HG02571 (cell line): ENCODE results near the gene USE1.
"Not testable (repeated sequence)": the region's sequence is repeated elsewhere in the genome, so short reads cannot be mapped to it uniquely, and the experiment has no call there.

ENCODE experiments used
- ATAC-seq: cut with Tn5 transposase; IDR thresholded peaks from one replicate; pipeline ENCODE4 v1.9.1; 2021; ENCODE audit warnings: mild to moderate bottlenecking, moderate library complexity; ENCODE audit not compliant: unreplicated experiment

Gene USE1

GRCh38 chr19:17215127-17215971 lies at the start of gene USE1:
Gene USE1 (plus strand): TSS chr19:17215357. CDS start chr19:17215406, 49 bp downstream.
- peak; percentile 69 for ATAC-seq

DNA sequence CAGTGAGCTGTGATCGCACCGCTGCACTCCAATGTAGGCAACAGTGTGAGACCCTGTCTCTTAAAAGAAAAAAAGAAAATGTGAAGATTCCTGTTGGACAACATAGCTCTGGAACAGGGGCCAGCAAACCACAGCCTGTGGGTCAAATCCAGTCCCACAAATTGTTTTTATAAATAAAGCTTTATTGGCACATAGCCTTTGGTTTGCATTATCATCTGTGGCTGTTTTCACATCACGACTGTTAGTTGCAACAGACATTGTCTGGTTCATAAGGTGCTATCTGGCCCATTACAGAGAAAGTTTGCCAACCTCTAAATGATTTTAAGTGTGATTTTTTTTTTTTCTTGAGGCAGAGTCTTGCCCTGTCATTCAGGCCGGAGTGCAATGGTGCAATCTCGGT lies 49.4 kb upstream of the USE1 start:
- no peak for ATAC-seq

DNA sequence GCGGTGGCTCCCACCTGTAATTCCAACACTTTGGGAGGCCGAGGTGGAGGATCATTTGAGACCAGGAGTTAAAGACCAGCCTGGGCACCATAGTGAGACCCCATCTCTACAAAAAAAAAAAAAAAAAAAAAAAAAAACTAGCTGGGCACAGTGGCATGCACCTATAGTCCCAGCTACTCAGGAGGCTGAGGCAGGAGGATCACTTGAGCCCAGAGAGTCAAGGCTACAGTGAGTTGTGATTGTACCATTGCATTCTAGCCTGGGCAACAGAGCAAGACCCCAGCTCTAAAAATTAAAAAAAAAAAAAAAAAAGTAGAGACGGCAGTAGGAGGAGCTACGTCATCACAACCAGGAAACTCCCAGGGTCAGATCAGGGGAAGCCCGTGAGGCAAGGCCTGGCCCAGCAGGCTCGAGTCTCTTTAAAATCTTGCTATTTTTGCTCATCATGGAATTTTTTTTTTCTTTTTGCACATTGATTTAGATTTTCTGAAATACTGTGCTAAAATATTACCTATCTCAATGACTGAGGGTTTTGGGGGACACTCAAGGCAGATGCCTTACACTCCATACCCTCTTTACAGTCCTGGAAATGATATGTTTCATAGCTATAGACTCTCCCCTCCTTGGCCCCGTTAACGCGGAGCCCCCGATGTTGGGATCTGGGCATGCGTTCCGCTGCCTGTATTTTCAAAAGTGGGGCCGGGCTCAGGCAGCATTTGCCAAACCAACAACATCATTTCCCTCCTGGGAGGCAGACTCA lies 44.4 kb upstream of the USE1 start:
- ATAC-seq = no peak

- no peak for ATAC-seq
These were observed 43.3 kb upstream of the USE1 start for GRCh38 chr19:17171874-17172273.

GRCh38 chr19:17172624-17173345 lies 42.4 kb upstream of the USE1 start:
- no peak for ATAC-seq

GRCh38 chr19:17178291-17178690 lies 36.9 kb upstream of the USE1 start:
- ATAC-seq = no peak

DNA sequence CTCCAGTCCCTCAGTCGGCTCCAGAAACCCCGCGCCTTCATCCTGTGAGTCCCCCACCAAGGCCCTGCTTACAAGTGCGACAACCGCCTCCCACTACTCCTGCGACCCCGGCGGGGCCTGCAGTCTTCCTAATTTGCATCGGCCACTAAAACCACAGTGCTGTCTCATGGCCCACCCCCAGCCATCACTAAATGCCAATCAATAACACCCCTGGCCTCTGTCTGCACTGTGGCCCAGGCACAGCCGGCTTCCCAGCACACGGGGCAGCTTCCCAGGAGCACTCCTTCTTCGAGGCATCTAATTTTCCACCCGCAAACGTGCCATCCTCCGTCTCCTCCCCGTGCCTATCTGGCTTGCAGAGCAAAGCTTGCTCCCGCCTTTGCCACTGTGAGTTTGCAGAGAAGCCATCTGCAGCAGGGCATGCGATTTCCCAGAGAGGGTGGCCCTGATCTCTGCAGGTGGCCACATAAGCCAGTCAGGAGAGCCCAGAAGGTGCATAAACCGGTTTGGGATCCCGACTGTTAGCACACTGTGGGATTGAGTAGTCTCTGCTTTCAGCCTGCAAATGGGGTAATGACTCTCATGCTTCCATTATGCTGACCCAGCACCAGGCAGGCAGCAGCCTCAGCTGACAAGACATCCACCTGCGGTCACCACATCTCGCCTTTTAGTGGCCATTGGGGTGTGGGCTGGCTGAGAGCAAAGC lies 34.0 kb upstream of the USE1 start:
- no peak for ATAC-seq

- no peak for ATAC-seq
These were observed 31.8 kb upstream of the USE1 start for GRCh38 chr19:17183271-17183761.

DNA sequence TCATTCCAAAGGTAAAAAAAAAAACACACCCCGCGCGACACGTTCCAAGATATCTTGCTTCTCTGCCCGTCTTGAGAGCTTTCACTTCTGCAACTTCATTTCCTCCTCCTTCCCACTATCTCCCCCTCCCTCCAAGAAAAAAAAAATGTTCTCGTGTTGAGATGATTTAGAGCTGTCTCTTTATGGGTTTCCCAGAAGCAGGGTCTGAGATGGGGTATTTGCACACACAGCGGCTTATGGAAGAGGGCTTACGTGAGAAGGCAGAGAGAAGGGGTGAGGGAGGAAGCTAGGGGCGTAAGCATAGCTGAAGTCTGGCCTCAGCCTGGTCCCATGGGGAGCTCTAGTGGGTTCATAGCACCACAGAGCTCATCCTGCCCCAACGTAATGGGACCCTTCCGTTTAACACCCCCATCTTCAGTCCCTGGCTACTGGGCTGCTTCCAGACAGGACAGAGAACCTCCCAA lies 31.3 kb upstream of the USE1 start:
- ATAC-seq = no peak

DNA sequence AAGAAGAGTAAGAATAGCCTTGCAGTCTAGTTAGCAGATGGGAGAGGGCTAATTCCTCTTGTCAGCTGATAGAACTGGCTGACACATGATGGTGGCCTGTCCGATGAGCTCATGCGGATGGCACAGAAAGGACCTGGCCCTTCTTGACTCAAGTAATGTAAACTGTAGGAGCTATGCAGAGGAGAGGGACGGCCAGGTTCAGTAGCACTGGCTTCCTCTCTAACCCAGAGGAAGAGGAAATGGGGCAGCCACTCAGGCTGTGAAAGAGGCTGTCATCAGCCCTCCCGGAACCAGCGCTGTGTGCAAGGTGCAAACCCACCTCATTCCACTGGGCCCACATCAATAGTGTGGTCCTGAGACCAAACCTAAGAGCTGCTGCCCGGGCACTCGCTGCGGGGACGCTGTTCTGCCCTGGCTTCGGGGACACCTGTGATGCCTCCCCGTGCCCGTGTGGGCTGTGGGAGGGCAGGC lies 30.8 kb upstream of the USE1 start:
- ATAC-seq = no peak

- no peak for ATAC-seq
These were observed 29.6 kb upstream of the USE1 start for GRCh38 chr19:17185590-17185989.

GRCh38 chr19:17191736-17192135 lies 23.4 kb upstream of the USE1 start:
- not testable (repeated sequence) for ATAC-seq

DNA sequence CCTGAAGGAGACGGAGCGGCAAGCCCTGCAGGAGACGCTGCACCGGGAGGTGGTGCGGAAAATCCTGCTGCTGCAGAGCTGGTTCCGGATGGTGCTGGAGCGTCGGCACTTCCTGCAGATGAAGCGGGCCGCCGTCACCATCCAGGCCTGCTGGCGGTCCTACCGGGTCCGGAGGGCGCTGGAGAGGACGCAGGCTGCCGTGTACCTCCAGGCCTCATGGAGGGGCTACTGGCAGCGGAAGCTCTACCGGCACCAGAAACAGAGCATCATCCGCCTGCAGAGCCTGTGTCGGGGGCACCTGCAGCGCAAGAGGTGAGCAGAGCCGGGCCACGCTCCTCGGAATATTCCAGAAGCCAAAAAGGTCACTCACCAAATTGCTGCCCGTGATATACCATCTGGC lies 22.4 kb upstream of the USE1 start:
- no peak for ATAC-seq

DNA sequence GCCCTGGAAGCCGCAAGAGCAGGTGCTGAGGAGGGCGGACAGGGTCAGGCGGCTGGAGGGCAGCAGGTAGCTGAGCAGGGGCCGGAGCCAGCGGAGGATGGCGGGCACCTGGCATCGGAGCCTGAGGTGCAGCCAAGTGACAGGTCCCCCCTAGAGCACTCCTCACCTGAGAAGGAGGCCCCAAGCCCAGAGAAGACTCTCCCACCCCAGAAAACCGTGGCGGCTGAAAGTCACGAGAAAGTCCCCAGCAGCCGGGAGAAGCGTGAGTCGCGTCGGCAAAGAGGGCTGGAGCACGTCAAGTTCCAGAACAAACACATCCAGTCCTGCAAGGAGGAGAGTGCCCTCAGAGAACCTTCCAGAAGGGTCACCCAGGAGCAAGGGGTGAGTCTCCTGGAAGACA lies 20.5 kb upstream of the USE1 start:
- ATAC-seq = no peak

DNA sequence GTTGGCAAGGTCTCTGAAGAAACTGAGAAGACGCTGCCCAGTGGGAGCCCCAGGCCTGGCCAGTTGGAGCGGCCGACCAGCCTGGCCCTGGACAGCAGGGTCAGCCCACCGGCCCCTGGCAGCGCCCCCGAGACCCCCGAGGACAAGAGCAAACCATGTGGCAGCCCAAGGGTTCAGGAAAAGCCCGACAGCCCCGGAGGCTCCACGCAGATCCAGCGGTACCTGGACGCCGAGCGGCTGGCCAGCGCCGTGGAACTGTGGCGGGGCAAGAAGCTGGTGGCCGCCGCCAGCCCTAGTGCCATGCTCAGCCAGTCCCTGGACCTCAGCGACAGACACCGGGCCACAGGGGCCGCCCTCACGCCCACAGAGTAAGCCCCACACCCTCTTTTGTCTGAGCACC lies 20.1 kb upstream of the USE1 start:
- ATAC-seq = no peak

GRCh38 chr19:17196610-17197009 lies 18.5 kb upstream of the USE1 start:
- ATAC-seq = no peak

- no peak for ATAC-seq
These were observed 17.5 kb upstream of the USE1 start for GRCh38 chr19:17197666-17198065.

DNA sequence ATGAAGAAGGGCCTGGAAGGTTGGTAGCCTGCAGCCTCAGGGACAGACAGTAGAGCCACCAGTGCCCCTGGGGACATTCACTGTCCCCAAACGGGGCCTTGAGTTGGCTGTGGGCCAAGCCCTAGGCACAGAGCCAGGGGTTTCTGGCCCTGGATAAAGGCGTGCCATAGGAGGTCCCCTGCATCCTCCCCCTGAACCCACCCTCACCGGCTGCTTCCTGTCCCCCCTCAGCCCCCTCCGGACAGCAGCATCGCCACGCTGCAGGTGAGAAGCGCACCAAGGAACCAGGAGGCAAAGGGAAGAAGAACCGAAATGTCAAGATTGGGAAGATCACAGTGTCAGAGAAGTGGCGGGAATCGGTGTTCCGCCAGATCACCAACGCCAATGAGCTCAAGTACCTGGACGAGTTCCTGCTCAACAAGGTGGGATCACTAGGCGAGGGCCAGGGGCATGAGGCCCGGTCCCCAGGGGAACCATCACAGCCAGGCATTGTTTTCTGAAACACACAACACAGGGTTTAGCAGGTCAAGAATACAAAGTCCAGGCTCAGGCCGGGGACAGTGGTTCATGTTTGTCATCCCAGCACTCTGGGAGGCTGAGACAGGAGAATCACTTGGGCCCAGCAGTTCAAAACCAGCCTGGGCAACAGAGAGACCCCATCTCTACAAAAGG lies 14.6 kb upstream of the USE1 start:
- no peak for ATAC-seq

DNA sequence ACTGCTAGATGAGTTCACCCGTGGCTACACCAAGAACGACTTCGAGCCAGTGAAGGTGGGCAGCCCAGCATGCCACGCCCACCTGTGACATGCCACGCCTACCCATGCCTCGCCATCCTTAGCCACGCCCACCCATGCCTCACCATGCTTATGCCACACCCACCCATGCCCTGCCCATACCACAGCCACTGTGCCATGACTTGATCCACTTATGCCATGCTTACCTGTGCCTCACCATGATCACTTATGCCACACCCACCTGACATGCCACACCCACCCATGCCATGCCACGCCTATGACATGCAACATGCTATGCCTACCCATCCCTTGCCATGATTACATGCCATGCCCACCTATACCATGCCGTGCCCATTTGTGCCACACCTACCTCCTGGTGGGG lies 12.9 kb upstream of the USE1 start:
- no peak for ATAC-seq

DNA sequence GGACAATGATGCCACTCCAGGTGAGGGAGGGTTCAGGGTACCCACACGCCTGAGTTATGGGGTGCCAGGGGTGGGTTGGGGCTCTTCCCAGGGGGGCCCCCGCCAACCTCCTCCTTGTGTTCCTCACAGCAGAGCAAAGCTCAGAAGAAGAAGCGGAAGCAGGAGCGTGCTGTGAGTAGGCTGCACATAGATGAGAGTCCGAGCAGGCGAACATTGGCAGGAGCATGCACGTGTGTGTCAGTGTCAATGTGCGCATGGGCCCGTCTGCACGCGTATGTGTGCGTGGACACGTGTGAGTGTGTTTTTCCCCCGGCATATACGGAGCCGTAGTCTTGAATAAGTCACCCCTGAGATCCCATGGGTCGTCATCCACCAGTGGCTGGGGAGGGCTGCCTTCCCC lies 12.4 kb upstream of the USE1 start:
- no peak for ATAC-seq
